DMS 273 (cell line): ENCODE data around the gene RHOC.
"Not testable (repeated sequence)": the region's sequence is repeated elsewhere in the genome, so short reads cannot be mapped to it uniquely, and the experiment has no call there.

Experiments used
- DNase-seq: peaks from one replicate; lab custom pipeline; 2025; ENCODE audit not compliant: unreplicated experiment; lab: John Stamatoyannopoulos, UW

RHOC gene

DNA sequence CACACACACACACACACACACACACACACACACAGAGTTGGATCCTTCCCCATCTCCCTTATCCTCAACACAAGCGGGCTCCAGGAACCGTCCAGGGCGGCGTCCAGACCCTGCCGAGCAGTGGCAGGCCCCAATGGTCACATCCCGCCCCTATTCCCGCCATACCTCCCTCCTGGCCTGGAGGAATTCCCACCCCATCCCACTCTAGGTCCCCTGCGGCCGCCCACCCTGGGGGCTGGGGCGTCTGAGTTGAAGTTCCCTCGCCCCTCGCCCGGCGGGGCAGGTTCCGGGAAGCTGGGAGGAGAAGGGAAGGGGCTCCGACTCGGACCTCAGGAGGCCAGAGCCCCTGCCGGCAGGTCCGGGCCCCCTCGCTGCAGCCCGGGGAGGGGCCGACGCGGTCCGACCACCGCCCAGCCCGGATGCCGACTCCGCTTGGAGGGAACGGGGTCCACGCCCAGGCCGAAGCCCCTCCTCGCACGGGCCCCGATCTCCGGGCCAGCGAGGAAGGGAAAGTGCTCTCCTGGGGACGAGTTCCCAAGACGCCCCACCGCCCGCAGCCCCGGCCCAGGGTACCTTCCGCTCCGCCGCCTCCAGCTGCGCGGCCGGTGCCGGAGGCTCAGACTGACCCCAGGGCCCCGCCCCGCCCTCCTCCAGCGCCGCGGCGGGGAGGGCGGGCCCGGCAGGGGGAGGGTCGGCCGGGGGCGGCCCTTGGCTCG lies at the start of gene RHOC:
Gene RHOC (minus strand): TSS at position 623 of the 716 bp plus-strand sequence. CDS start 3,328 bp downstream, outside the sequence.
- peak; percentile 86 for DNase-seq

DNA sequence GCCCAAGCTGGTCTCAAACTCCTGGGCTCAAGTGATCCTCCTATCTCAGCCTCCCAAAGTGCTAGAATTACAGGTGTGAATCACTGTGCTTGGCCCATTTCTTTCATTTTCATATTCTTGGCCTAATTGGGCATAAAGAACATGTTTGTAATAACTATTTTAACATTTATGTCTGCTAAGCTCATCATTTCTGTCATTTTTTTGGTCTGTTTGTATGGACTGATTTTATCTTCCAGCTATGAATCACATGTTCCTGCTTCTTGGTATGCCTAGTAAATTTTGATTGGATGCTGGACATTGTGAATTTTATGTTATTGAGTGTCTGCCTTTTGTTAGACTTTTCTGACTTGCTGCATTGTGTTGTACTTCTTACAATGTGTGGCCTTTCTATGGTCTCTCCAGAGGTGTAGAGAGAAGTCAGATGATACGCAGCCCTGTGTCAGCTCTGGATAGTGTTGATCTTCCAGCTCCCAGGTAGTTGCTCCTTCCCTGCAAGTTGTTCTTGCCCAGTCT lies 47.2 kb upstream of the RHOC start:
- DNase-seq: no peak

DNA sequence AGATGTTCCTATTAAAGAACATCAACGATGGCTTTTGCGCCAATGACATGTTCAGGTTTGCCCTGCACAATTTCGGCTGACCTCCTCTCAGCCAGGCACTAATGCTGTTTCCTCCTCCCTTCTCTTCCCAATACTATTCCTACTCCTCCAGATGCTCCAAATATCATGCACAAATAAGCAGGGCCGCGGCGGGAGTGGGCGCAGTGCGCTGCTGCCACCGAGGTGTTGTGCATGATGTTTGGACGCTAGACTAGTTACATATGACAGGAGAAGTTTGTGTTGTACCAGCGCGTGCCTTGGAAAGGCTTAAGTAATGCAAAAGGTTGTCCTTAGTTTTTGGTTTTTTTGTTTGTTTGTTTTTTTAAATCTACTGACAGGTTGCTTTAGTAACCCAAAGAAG lies 41.5 kb upstream of the RHOC start:
- DNase-seq: no peak

GRCh38 chr1:112744009-112744578 lies 37.2 kb upstream of the RHOC start:
- DNase-seq: peak; percentile 51

- DNase-seq: no peak
Observed at GRCh38 chr1:112743174-112744008, 36.5 kb upstream of the RHOC start.

- DNase-seq: no peak
Observed at GRCh38 chr1:112737573-112737972, 30.6 kb upstream of the RHOC start.

DNA sequence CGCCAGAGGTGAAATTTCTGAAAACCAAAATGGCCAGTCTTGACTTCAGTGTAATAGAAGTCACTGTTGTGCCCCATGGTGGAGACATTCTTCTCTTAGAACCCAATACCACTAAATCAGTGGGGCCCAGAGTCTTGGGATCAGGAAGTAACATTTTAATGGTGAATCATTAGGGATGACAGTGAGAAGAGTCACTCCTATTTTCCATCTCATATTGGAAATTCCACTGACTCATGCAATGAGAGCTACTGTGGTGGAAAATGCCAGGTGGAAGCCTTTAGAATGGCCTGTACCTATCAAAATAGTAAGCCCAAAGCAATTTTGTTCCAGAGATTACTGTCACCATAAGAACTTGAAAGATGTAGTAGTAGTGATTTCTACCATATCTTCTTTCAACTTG lies 28.8 kb upstream of the RHOC start:
- DNase-seq: no peak

DNA sequence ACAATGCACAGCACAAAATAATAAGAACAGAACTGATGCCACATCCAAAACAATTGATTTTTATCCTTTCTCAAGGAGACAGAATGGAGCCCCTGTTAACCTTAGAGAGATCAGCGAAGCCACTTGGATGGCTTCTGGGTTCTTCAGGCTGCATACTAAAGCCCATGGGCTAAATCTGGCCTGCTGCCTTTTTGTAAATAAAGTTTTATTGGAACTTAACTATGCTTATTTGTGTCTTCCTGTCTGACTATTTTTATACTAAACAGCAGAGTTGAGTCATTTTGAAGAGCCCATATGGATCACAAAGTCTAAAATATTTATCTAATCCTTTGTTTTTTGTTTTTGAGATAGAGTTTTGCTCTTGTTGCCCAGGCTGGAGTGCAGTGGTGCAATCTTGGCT lies 24.5 kb upstream of the RHOC start:
- DNase-seq: no peak

GRCh38 chr1:112729909-112730308 lies 23.0 kb upstream of the RHOC start:
- DNase-seq: no peak

DNA sequence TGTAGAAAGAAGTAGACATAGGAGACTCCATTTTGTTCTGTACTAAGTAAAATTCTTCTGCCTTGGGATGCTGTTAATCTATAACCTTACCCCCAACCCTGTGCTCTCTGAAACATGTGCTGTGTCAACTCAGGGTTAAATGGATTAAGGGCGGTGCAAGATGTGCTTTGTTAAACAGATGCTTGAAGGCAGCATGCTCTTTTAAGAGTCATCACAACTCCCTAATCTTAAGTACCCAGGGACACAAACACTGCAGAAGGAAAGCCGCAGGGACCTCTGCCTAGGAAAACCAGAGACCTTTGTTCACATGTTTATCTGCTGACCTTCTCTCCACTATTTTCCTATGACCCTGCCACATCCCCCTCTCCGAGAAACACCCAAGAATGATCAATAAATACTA lies 22.1 kb upstream of the RHOC start:
- DNase-seq: not testable (repeated sequence)

GRCh38 chr1:112728306-112728971 lies 21.5 kb upstream of the RHOC start:
- DNase-seq: not testable (repeated sequence)

DNA sequence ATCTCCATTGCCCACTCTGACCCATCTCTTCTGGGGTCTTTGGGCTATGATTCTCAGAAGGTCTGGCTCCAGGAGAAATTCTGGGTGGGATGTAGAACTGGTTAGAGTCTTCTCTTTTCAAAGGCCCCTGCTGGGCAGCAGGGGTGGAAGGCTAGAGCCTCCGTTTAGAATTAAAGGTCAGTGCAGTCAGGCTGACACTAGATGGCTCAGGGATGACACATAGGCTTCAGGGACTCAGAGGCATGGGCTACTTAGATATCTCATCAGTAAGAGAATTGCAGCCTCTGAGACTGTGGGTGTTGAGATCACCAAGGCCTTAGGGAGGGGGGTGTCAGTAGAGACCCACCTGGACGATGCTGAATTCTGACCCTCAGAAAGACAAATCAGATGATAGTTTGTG lies 20.8 kb upstream of the RHOC start:
- no peak for DNase-seq

DNA sequence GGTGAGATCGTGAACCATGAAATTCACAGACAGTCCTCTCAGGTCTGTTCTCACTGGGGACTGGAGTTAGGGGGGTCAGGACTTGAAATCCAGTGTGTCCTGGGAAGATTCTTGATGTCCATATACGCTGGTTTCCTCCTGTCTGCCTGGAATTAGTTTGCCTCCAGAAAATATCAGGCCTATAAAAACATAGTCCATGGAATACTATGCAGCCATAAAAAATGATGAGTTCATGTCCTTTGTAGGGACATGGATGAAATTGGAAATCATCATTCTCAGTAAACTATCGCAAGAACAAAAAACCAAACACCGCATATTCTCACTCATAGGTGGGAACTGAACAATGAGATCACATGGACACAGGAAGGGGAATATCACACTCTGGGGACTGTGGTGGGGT lies 17.3 kb upstream of the RHOC start:
- DNase-seq: not testable (repeated sequence)

DNA sequence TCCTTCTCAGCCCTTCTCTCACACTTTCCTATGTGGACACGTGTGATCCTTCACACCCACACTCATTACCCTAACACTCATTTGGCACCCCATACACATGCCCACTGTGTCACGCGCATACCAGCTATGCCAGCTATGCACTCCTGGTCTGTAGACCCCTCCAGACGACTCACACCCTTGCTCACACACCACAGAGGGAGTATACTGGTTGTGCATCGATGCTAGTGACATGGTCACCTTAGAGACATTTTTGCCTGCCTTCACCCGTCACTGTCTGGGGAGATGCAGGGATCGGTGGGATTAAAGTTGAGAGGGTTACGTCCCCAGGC lies 16.5 kb upstream of the RHOC start:
- DNase-seq: no peak

DNA sequence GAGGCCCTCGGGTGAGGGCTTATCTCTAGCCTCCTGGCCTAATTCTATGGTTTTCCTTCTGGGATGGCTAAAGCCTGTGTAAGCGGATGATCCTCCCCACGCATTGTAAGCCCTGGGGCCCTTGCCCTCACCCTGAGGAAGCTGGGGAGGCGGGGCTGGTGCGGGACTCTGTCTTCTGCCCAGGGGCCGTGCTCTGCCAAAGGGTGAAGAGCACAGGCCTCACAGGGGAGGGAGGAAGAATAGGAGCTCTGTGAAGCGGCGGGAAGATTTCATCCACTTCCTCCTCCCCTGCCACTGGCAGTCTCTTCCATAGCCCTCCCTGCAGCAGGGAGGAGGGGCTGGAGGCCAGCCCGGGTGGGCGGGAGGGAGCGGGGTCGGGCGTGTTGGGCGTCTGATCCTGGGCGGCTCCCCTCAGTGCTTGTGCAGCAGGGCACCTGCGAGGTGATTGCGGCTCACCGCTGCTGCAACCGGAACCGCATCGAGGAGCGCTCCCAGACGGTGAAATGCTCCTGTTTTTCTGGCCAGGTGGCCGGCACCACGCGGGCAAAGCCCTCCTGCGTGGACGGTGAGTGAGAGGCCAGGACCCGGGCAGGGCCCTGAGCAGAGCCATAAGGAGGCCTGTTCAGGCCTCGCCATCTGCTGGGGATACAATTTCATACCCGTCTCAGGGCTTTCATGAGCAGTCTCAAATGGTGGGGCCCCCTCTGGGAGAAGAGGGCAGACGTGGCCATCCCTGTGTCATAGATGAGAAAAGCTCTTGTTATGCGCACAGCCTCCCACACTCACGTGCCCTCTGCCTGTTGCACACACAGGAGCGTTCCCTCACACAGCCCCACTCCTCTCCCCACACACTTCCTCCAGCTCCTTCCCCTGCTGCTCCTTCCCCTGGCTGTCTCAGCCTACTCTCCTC lies 15.9 kb upstream of the RHOC start:
- peak; percentile 83 for DNase-seq

GRCh38 chr1:112721966-112722524 lies 15.1 kb upstream of the RHOC start:
- DNase-seq: peak; percentile 35

DNA sequence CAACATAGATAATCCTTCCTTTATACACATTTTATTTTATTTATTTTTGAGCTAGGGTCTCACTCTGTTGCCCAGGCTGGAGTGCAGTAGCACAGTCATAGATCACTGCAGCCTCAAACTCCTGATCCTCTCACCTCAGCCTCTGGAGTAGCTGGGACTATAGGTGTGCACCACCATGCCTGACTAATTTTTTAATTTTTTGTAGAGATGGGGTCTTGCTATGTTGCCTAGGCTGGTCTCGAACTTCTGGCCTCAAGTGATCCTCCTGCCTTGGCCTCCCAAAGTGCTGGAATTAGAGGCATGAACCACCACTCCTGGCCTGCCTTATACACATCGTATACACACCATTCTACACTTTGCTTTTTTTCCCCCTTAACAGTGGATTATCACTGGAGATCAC lies 14.4 kb upstream of the RHOC start:
- not testable (repeated sequence) for DNase-seq

- DNase-seq: no peak
Observed at GRCh38 chr1:112720800-112721199, 13.9 kb upstream of the RHOC start.

DNA sequence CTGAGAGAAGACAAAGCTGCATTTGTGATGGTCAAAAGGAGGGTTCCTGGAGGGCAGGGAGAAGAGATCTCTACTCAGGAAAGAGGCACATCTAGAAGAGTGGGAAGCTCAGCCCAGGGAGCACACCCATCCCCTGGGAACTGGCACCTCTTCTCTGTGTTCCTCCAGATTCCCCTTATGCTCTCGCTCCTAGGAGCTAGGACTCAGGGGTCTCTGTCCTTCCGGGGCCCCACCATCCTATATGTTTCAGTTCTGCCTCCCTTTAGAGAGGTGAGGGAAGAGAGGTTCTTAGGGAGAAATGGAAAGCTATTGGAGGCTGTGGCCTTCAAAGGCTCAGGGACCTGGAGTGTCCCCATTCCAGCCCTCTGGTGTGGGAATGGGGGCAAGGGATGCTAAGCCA lies 12.8 kb upstream of the RHOC start:
- no peak for DNase-seq
